Cerebellar cortex (tissue), 1 donor: ENCODE results near the gene STARD4.

Experiments used
- DNase-seq: peaks from one replicate; pipeline ENCODE4 v3.0.0-alpha.2; 2015; ENCODE audit warnings: low spot score

Gene STARD4

GRCh38 chr5:111512375-111513130 lies at the start of gene STARD4:
STARD4 (minus strand) TSS chr5:111512535; CDS start chr5:111507433, 5,102 bp downstream.
- DNase-seq: peak; percentile 97

- no peak for DNase-seq
These were observed 47.3 kb upstream of the STARD4 start for GRCh38 chr5:111559680-111560079.

GRCh38 chr5:111557686-111558085 lies 45.4 kb upstream of the STARD4 start:
- no peak for DNase-seq

GRCh38 chr5:111557111-111557510 lies 44.8 kb upstream of the STARD4 start:
- DNase-seq: no peak

GRCh38 chr5:111556501-111556900 lies 44.2 kb upstream of the STARD4 start:
- DNase-seq: no peak

GRCh38 chr5:111555760-111556159 lies 43.4 kb upstream of the STARD4 start:
- DNase-seq: no peak

- DNase-seq: no peak
These were observed 41.5 kb upstream of the STARD4 start for GRCh38 chr5:111553868-111554267.

GRCh38 chr5:111552896-111553295 lies 40.6 kb upstream of the STARD4 start:
- DNase-seq: peak; percentile 3

GRCh38 chr5:111552492-111552891 lies 40.2 kb upstream of the STARD4 start:
- DNase-seq: peak; percentile 7

GRCh38 chr5:111551569-111552275 lies 39.4 kb upstream of the STARD4 start:
- peak; percentile 29 for DNase-seq

- DNase-seq: peak; percentile 9
These were observed 38.8 kb upstream of the STARD4 start for GRCh38 chr5:111551161-111551560.

GRCh38 chr5:111550282-111551020 lies 38.1 kb upstream of the STARD4 start:
- DNase-seq: peak; percentile 93

- no peak for DNase-seq
These were observed 36.8 kb upstream of the STARD4 start for GRCh38 chr5:111548992-111549649.

GRCh38 chr5:111548348-111548950 lies 36.1 kb upstream of the STARD4 start:
- no peak for DNase-seq

- DNase-seq: no peak
These were observed 32.7 kb upstream of the STARD4 start for GRCh38 chr5:111545031-111545430.

- no peak for DNase-seq
These were observed 25.0 kb upstream of the STARD4 start for GRCh38 chr5:111537141-111538024.

- peak; percentile 57 for DNase-seq
These were observed 23.7 kb upstream of the STARD4 start for GRCh38 chr5:111535879-111536549.

GRCh38 chr5:111532886-111533582 lies 20.7 kb upstream of the STARD4 start:
- DNase-seq: no peak

GRCh38 chr5:111530298-111530740 lies 18.0 kb upstream of the STARD4 start:
- no peak for DNase-seq
